GM18861 (cell line): ENCODE results near the gene LDLRAD3.
"Not testable (repeated sequence)": the region's sequence is repeated elsewhere in the genome, so short reads cannot be mapped to it uniquely, and the experiment has no call there.

Source experiments
- ATAC-seq: cut with Tn5 transposase; IDR thresholded peaks from one replicate; pipeline ENCODE4 v1.9.1; 2021; ENCODE audit not compliant: unreplicated experiment

The LDLRAD3 gene

GRCh38 chr11:36155124-36155561 lies 211.3 kb downstream of the LDLRAD3 start:
- no peak for ATAC-seq

GRCh38 chr11:36155770-36156160 lies 211.9 kb downstream of the LDLRAD3 start:
- ATAC-seq, result no peak

DNA sequence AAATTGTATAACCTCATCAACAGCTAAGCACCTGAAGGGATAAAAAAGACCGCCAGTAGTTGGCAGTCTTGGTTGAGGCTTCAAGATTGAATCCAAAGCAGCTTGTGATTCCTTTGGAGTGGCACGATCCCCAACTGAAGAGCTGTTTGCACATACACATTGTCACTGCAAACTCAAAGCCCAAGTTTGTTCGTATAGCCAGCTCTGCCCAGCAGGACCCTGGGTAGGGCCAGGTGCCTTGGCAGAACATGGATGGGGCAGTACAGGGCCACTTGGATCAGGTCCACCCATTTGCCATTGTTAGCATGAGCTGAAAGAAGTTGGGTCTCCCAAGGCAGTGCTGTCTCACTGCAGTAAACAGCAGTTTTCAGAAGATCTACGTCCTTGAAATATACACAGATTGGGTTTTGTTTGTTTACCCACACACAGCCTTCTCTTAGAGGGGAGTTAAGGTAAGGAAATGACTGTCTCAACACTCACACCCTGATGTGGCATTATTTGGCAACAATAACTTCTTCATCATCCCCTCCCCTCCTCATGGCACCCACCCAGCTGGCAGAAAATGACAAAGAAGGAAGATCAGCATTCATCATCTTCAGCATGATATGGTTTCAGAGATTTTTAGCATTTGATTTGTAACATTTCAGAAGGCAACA lies 212.4 kb downstream of the LDLRAD3 start:
- ATAC-seq, result no peak

- no peak for ATAC-seq
Measured at GRCh38 chr11:36156817-36157519, 213.1 kb downstream of the LDLRAD3 start.

DNA sequence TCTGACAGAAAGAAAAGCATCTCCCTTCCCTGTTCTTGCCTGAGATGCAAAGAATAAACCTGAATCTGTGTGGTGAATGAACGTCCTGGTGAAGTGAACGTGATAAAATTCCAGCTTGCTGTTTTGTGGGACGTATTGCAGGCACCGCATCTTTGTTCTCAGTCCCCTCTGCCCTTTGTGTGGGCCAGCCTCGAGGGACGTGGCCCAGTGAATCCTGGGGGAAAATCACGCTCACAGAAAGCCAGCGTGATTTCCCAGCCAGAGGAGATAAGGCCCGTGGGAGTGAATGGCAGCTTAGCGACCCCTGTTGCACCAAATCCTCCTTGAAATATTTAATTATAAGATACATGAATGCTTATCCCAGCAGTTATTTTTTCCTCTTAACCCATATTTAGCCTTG lies 216.2 kb downstream of the LDLRAD3 start:
- ATAC-seq, result no peak

DNA sequence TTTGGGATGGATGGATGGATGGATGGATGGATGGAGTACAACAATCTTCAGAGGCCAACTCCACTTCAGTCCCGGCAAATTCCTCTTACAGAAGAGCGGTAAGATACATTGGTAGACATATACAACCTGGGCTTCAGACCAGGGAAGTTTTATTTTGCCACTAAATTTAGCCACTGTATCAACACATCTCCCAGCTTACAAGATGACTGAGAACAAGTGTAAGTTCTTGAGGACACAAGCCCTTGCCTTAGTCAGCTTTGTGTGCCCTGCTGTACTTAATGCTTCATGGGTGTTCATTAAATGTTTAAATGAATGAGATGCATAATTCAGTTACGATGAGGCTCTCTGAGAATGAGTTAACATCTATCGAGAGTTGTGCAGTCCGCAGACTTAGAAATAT lies 217.7 kb downstream of the LDLRAD3 start:
- no peak for ATAC-seq

DNA sequence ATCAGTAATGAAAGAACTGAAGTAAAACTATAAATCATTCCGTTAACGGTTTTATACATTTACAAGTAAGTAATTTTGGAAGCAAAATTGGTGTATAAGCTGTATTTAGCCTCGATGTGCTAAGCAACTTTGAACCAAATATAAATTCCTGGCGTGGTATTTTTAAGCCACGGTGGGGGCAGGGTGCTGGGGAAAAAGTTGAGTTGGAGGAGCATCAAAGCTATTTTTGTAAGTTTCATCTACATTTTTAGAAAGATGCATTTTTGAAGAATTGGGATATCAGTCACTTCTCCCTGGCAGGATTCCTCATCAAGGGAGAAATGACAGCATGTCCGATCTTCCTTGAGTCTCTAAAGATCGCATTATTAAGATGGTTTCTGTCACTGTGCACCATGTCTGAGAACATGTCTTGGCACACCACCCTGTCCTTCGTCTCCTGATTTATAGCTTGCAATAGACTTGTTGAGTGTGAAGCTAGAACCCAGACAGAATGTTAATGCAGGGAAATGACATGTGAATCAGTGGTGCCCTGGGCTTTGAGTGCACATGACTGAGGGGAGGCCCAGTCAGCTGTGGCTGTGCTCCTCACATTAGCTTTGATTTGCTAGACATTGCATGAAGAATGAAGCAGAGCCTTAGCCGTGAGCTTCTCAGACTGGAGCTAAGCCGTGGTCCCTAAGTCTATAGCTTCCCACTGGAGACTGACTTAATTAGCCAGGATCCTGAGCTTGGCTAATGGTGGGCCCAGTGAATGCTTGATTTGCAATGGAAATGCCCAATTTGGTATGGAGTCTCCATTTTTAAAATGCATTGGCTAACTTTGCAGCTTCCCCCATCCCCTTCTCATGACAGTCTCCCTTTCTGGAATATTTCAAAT lies 218.4 kb downstream of the LDLRAD3 start:
- no peak for ATAC-seq

- no peak for ATAC-seq
Measured at GRCh38 chr11:36162883-36163434, 219.1 kb downstream of the LDLRAD3 start.

GRCh38 chr11:36164506-36165250 lies 220.8 kb downstream of the LDLRAD3 start:
- ATAC-seq, result no peak

DNA sequence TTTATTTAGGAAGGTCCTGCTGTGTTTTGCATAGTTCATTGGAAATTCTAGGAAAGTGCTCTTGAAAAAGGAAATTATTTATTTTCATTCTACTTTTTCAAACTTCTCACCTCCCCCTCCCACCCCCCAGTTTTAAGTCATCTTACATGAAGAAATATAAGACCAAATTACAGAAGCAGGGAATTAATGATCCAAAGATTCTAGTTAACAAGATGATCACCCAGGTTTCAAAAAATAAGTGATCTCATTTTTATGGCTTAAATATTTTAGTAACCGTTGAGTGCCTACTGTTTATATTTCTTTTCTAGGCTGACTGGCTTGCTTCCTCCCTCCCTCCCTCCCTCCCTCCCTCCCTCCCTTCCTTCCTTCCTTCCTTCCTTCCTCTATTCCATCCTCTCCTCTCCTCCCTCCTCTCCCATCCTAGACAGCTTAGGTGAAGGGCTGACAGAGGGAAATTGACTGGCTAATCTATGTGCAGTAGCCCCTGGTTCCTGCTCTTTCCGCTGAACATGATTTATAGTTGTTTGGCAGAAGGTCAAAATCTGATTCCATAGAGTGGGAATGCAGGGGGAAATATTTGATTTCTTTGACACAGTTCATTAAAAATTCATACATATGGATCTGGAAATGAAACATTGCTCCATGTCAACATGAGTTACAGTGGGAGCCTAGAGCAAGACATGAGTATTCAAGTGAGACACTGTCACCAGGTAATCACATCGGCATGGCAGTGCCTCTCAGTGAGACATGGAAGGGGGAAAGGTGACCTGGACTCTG lies 221.9 kb downstream of the LDLRAD3 start:
- no peak for ATAC-seq

DNA sequence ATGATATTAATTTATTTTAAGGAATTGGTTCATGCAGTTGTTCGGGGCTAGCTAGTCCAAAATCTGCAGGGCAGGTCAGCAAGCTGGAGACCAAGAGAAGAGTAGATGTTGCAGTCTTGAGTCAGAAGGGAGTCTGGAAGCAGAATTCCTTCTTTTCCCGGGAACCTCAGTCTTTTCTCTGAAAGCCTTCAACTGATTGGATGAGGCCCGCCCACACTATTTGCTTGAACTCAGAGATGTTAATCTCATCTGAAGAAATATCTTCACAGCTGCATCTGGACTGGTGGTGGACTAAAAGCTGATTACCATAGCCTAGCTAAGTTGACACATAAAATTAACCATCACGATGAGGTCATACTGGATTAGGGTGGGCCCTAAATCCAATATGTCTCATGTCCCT lies 223.2 kb downstream of the LDLRAD3 start:
- no peak for ATAC-seq

GRCh38 chr11:36167729-36168128 lies 223.9 kb downstream of the LDLRAD3 start:
- ATAC-seq, result no peak

DNA sequence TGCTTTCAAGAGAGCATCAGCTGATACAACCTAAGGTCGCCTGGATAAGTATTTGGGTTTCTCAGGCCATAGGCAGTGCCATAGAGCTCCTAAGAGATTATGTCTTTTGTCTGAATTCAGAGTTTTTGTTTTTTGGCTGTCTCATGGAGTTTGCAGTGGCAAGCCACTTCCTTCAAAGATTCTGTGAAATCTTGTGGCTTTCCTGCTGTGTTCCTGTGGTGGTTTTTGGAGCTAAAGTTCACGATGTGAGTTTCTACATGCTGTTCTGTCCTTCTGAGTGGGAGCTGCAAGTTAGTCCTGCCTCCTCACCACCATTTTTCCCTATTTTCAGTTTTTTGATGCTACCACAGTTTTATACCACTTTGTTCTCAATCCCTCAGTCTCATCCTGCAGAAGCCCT lies 234.0 kb downstream of the LDLRAD3 start:
- no peak for ATAC-seq

DNA sequence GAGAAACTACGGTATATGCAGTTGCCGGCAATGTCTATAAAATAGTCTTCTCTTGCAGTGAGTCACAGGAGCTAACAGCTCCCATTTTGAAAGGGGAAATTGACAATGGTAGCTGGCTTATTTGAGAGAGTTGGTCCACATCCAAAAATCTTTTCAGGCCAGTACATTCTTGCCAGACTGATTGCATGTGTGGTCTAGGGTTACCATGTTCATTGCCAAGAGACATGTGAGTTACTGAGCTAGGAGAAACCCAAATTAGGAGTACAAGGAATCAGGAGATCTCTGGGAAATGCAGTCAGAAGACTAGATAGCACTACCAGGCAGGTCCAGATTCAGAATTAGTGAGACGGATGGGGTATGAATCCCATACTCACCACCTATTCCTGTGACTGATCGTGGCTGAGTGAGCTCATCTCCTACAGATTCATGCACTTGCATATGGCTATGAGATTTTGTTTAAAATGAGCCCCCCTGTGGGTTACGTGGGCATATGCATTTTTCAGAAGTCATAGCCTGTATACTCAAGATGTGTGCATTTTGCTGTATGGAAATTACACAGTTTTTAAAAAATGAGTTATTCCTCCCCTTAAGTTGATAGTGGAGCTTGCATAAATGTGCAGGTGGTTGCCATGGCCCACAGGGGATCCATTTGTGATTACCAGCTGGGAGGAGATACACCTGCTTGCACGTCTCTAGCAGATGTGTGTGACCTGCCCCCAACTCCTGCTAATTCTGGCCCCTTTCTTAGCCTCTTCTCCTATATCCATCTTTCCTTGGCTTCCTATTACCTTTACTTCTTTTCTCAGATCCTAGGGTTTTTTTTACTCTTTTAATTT lies 242.7 kb downstream of the LDLRAD3 start:
- no peak for ATAC-seq

DNA sequence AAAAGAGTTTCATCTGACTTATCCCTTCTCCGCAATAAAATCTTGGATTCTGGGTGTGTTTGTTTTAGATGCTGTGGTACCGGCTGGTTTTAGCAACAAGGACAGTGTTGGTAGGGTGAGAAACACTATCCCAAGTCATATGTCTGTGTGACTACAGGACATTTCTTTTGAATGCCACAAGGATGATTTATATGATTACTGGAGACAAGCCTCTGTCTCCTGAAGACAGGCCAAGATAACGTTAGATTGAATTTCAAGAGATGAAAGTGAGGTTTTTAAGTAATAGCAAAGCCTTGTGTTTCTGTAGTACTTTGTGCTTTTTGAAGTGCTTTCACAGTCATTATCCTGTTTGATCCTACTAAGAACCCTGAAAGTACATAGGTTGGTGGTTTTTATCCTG lies 243.8 kb downstream of the LDLRAD3 start:
- ATAC-seq, result no peak

DNA sequence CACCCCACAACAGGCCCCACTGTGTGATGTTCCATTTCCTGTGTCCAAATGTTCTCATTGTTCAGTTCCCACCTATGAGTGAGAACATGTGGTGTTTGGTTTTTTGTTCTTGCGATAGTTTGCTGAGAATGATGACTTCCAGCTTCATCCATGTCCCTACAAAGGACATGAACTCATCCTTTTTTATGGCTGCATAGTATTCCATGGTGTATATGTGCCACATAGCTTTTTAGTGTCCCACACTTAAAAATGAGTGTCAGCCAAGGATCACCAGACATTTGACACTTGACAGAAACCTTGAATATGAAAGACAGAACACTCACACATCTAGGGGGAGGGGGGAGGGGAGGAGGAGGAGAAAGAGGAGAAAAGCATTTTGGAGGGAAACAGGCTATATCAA lies 245.9 kb downstream of the LDLRAD3 start:
- ATAC-seq, result not testable (repeated sequence)

DNA sequence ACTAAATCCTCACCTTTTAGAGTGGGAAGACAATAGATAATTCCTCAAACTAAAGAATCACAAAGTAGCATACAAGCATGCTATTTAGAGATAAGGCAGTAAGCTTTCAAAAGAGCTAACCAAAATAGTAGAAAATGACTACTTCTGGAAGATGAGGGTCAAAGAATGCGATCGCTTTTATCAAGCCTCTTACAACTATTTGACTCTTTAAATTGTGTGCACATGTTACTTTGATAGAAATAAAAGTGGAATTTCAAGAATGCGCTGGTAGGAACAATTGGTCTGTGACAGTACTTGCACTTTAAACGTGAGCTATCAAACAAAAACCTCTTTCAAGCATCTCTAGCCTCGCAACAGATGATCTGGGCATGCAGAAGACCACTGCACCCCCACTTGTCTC lies 248.1 kb downstream of the LDLRAD3 start:
- no peak for ATAC-seq

GRCh38 chr11:36192425-36193289 lies 248.8 kb downstream of the LDLRAD3 start:
- ATAC-seq, result no peak
